GM13976 (cell line): ENCODE results near the gene GPC5.
"Not testable (repeated sequence)": the region's sequence is repeated elsewhere in the genome, so short reads cannot be mapped to it uniquely, and the experiment has no call there.

Experiments
- DNase-seq: peaks from one replicate; pipeline ENCODE4 v3.0.0; 2012; ENCODE audit warnings: low spot score
- CTCF ChIP-seq: IDR thresholded peaks from 2 replicates; pipeline ENCODE4 v1.5.1; 2012; ENCODE audit warnings: borderline replicate concordance, mild to moderate bottlenecking; ENCODE audit not compliant: insufficient read depth; ENCODE audit errors: extremely low read depth, missing control alignments, control extremely low read depth
- in situ Hi-C: fragments of 300-500 bp; cut with MboI; formaldehyde crosslinking; loops from one replicate; pipeline ENCODE4 v1.12.0; 2022; ENCODE audit warnings: low sequenced_read_pairs, mixed read lengths, inconsistent platforms; ENCODE audit not compliant: unreplicated experiment

The GPC5 gene

GRCh38 chr13:91792054-91792453 is 393.6 kb downstream of the GPC5 start:
- in situ Hi-C loops, result no loop called here
- DNase-seq, result no peak
- no peak for TF ChIP-seq CTCF

GRCh38 chr13:91797567-91797966 is 399.1 kb downstream of the GPC5 start:
- in situ Hi-C loops, result no loop called here
- no peak for TF ChIP-seq CTCF
- no peak for DNase-seq

- in situ Hi-C loops, DNase-seq: not testable (repeated sequence)
These were observed 399.9 kb downstream of the GPC5 start for GRCh38 chr13:91798338-91798737.

GRCh38 chr13:91801772-91802171 is 403.4 kb downstream of the GPC5 start:
- in situ Hi-C loops, DNase-seq: not testable (repeated sequence)

- no peak for TF ChIP-seq CTCF
- no peak for DNase-seq
- in situ Hi-C loops, result no loop called here
These were observed 404.5 kb downstream of the GPC5 start for GRCh38 chr13:91802957-91803356.

- in situ Hi-C loops, result no loop called here
- no peak for TF ChIP-seq CTCF
- no peak for DNase-seq
These were observed 406.3 kb downstream of the GPC5 start for GRCh38 chr13:91804724-91805123.

GRCh38 chr13:91805605-91806004 is 407.2 kb downstream of the GPC5 start:
- DNase-seq, result no peak
- TF ChIP-seq CTCF, result no peak
- in situ Hi-C loops, result no loop called here

GRCh38 chr13:91809161-91809560 is 410.7 kb downstream of the GPC5 start:
- no peak for TF ChIP-seq CTCF
- in situ Hi-C loops, result no loop called here
- no peak for DNase-seq
